ENCODE measurements around the gene RCOR1.

DNA sequence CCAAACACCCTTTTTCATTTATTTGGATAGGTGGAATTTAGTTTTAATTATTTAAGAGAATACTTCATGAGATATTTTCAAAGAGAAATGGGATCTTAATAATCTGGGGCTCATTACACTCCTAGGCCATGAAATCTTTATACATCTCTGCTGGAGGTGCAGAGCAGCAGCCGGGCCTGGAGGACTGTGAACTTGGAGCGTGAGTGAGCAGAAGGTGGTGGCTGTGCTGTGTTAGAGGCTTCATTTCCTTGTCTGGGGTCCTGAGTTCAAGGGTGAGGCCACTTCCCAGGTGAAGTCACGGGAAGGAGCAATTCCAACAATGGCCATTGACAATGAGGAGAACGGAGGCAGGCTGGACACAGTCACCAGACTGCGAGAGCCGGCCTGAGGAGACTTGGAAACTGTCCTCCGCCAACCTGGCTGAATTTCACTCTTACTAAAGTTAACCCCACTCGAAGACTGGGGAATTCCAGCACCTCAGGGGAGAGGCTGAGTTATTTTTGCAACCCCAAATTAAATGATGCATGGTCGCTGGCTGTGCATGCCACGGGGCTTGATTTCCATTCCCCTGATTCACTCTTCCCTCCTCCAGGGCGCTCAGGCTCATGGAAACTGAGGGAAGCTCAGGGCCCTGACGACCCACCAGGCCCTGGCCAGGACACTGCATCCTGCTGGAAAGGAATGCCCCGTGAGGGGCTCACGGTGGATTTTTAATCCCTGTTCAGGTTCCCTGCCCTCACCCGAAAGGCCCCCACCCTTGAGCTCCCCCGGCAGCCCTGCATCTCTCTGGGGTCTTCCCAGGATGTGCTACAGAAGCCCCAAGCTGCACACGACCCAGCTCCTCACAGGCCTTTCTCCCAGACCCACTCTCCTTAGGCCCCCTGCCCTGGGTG, 162.2 kb downstream of the RCOR1 start:
- TF ChIP-seq, protein P1, sequence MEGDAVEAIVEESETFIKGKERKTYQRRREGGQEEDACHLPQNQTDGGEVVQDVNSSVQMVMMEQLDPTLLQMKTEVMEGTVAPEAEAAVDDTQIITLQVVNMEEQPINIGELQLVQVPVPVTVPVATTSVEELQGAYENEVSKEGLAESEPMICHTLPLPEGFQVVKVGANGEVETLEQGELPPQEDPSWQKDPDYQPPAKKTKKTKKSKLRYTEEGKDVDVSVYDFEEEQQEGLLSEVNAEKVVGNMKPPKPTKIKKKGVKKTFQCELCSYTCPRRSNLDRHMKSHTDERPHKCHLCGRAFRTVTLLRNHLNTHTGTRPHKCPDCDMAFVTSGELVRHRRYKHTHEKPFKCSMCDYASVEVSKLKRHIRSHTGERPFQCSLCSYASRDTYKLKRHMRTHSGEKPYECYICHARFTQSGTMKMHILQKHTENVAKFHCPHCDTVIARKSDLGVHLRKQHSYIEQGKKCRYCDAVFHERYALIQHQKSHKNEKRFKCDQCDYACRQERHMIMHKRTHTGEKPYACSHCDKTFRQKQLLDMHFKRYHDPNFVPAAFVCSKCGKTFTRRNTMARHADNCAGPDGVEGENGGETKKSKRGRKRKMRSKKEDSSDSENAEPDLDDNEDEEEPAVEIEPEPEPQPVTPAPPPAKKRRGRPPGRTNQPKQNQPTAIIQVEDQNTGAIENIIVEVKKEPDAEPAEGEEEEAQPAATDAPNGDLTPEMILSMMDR (optimal IDR thresholded peaks at IDR 0.05 in 1 of 3, IDR thresholded peaks at IDR 0.05 in 1 of 3, conservative IDR thresholded peaks at IDR 0.05 in 1 of 3; ENCODE audit: extremely low read depth in 1 of 3, insufficient read depth in 2 of 3, low read length in 3 of 3), result no peak
- TF ChIP-seq EZH2 (IDR thresholded peaks at IDR 0.05; ENCODE audit: low read length), result no peak

Data from keratinocyte (primary cell).